AG09309 (cell line): ENCODE results near the gene FSD2.

Source experiments
- DNase-seq: peaks from one replicate; pipeline ENCODE4 v3.0.0-alpha.2; 2010; ENCODE audit warnings: low read depth
- H3K4me3 ChIP-seq: 2 replicates; pipeline ENCODE4 v1.5.1; 2011; ENCODE audit warnings: mild to moderate bottlenecking, low read depth, low read length, moderate library complexity; ENCODE audit not compliant: control insufficient read depth
- CTCF ChIP-seq: IDR thresholded peaks from 2 replicates; pipeline ENCODE4 v1.5.1; 2011; ENCODE audit warnings: mild to moderate bottlenecking, low read depth, low read length, inconsistent platforms; ENCODE audit not compliant: insufficient read depth, control insufficient read depth; ENCODE audit errors: missing control alignments

FSD2 gene

GRCh38 chr15:82808634-82809041 is 2.8 kb upstream of the FSD2 start:
- DNase-seq = no peak
- TF ChIP-seq CTCF = no peak
- H3K4me3 ChIP-seq = no peak overlapping the region

GRCh38 chr15:82807920-82808633 is 2.2 kb upstream of the FSD2 start:
- H3K4me3 ChIP-seq = no peak overlapping the region
- no peak for DNase-seq
- TF ChIP-seq CTCF = no peak

- no peak overlapping the region for H3K4me3 ChIP-seq
- TF ChIP-seq CTCF = no peak
- DNase-seq = no peak
Measured at GRCh38 chr15:82804575-82804949, 1.3 kb downstream of the FSD2 start.

GRCh38 chr15:82803793-82804574 is 1.9 kb downstream of the FSD2 start:
- TF ChIP-seq CTCF = no peak
- no peak overlapping the region for H3K4me3 ChIP-seq
- DNase-seq = no peak

GRCh38 chr15:82802497-82802896 is 3.4 kb downstream of the FSD2 start:
- DNase-seq = no peak
- TF ChIP-seq CTCF = no peak
- H3K4me3 ChIP-seq = no peak overlapping the region

GRCh38 chr15:82799183-82799841 is 6.6 kb downstream of the FSD2 start:
- no peak for DNase-seq
- no peak for TF ChIP-seq CTCF
- no peak overlapping the region for H3K4me3 ChIP-seq
